Frontal cortex (tissue), 4 donors: ENCODE results near the gene PET100. TPM values are rescaled to one million over a fixed set of nuclear protein-coding genes. Genes with fewer than 3 reads are reported as not detected.

Experiments
- DNase-seq, 2 donors: peaks; one replicate each; pipeline ENCODE4 v3.0.0; 2012; ENCODE audit warnings: low spot score in 2 of 2
- FAIRE-seq: peaks from 2 replicates; lab custom pipeline; 2012; peaks lifted over from hg19 to GRCh38; lab: Jason Lieb, UNC
- total RNA-seq: library from RNA; depleted of rRNA; stranded (reverse); fragments of >200 nt; gene quantifications from one replicate; pipeline ENCODE4 v1.2.3, GENCODE V29; 2014
- donor health status: control.
- donor health status: control.
- donor health status: control.

Gene PET100
- total RNA-seq: 29.3 TPM

DNA sequence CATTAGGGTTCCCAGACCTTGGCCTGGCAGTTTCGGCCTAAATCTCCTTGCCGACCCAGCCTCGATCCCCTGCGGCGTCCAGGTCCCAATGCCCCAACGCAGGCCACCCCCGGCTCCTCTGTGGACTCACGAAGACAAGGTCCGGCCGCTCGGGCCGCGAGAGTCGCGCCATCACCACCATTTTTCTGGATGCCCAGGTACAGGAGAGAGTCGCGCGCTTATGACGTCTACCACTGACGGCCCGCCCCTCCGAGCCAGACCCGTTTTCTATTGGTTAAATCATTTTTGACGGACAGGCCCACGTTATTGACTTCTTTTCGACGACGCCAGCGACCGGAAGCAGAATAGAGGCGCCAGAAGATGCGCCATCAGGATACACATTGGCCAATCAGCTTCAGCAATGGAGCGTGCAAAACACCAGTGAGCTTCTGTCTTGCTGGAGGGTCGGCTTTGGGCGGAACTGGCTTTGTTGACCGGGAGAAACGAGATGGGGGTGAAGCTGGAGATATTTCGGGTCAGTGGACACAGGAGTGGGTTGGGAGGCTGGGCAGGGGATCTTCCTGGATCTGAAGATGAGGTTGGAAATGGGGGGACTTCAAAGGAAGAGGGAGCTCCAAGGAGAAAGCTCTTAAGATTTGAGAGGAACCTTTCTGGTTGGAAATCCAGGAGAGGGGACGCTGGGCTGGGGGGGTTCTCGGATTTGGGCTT is at the start of gene PET100, which contains the start of gene XAB2:
Gene PET100, plus strand, starts transcription at position 447 of the 708 bp plus-strand sequence. Its CDS starts 41 bp downstream, at position 488.
Gene XAB2, minus strand, starts transcription at position 199 of the 708 bp plus-strand sequence. Its CDS starts 18 bp downstream, at position 181.
- DNase-seq (peak; percentile 99 to 100), FAIRE-seq (peak; percentile 99)

DNA sequence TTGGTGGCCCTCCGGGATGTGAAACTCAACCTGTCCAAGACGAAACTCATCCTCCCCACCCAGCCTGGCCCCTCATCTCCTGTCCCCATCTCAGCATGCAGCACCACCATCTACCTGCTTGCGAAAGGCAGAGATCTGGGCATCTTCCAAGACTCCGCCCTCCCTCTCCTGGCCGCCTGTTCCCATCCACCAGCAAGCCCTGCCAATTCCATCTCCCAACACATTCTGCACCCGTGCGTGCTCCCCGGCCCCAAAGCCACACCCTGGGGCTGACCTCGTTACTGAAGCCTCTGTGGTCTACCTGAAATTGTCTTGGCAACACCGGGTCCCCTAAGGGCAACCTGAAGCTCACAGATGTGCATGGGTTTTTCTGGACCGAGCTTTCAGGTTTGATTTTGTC is 47.1 kb upstream of the PET100 start:
- DNase-seq: no peak
- FAIRE-seq: no peak

DNA sequence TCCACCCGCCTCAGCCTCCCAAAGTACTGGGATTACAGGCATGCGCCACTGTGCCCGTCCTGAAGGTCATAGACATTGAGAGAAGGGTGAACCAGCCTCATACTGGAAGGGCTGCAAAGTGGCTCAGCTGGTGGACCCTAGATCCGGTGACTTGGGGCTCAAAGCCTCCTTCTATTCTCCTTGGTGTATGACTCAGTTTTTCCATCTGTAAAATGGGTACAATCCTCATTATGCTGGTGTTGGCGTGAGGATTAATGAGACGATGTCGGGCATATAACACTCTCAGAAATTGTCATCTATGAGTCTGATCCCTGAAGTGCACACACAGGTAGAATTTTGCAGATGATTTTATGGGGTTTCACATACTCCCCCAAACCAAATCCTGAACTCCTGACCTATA is 39.8 kb upstream of the PET100 start:
- DNase-seq: no peak

GRCh38 chr19:7590256-7590655 is 39.3 kb upstream of the PET100 start:
- no peak for DNase-seq
- FAIRE-seq: no peak

More for the DNA sequence above, 39.8 kb upstream of the PET100 start:
- FAIRE-seq: no peak

- DNase-seq (peak; percentile 52 to 61), FAIRE-seq (no peak)
Observed at GRCh38 chr19:7595466-7596133, 34.0 kb upstream of the PET100 start, which contains the start of gene CAMSAP3. Gene CAMSAP3 (plus strand): TSS chr19:7595863. CDS start chr19:7596003, 140 bp downstream.

- FAIRE-seq (no peak), DNase-seq (no peak)
Observed at GRCh38 chr19:7596211-7596937, 33.2 kb upstream of the PET100 start.

DNA sequence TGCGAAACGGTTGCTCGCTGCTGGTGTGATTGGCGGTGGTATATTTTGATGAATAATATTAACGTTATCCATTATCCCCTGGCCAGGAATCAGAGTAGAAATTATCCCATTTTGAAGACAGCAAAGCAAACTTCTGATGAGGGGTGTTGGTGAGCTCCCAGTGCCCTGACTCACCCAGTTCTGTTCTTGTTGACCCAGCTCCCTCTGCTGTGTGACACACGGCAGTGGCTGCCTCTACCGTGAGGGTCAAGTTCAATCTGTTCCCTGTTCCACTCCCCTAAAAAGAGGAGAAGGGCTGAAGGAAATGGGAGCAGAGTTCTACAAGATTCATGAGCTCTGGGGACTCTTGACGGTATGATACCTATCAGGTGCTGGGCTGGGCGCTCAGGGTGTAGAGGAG is 31.9 kb upstream of the PET100 start:
- no peak for FAIRE-seq
- DNase-seq: no peak

DNA sequence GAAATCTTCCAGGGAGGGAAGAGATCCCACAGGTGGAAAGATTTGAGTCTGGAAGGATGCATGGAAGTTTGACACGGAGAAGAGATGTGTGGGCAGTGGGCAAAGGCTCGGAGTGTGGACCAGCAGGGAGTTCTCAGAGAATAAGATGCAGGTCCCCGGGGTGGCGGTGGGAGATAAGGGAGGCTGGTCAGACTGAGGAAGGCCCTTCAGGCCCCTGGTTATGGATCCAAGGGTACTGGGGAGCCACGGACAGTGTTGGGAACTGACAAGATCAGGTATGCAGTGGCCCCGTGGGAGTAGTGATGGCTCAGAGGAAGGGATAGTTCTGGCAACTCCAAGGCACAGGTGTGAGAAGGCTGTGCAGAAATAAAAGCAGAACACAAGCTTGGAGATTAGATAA is 31.4 kb upstream of the PET100 start:
- FAIRE-seq (no peak), DNase-seq (no peak)

GRCh38 chr19:7600721-7601120 is 28.9 kb upstream of the PET100 start:
- no peak for FAIRE-seq
- no peak for DNase-seq

- FAIRE-seq: no peak
- DNase-seq: no peak
Observed at GRCh38 chr19:7602240-7602934, 27.2 kb upstream of the PET100 start.

DNA sequence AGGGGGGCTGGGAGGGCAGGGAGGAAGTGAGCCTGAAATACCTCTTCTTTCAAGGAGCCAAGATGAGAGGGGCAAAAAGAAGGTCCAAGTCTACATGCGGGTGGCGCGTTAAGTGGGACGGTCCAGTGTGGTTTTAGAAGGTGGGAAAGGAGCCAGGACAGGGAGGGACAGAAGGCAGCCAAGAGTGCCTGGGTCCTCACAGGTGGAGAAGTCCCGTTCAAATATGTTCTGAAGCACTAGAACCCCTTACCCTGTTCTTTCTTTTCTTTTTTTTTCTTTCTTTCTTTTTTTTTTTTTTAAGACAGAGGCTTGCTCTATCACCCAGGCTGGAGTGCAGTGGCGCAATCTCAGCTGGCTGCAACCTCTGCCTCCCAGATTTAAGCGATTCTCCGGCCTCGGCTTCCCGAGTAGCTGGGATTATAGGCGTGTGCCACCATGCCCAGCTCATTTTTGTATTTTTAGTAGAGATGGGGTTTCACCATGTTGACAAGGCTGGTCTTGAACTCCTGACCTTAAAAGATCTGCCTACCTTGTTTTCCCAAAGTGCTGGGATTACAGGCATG is 26.6 kb upstream of the PET100 start:
- no peak for FAIRE-seq
- DNase-seq: no peak

- FAIRE-seq: no peak
Observed at GRCh38 chr19:7603919-7604318, 25.7 kb upstream of the PET100 start.

DNA sequence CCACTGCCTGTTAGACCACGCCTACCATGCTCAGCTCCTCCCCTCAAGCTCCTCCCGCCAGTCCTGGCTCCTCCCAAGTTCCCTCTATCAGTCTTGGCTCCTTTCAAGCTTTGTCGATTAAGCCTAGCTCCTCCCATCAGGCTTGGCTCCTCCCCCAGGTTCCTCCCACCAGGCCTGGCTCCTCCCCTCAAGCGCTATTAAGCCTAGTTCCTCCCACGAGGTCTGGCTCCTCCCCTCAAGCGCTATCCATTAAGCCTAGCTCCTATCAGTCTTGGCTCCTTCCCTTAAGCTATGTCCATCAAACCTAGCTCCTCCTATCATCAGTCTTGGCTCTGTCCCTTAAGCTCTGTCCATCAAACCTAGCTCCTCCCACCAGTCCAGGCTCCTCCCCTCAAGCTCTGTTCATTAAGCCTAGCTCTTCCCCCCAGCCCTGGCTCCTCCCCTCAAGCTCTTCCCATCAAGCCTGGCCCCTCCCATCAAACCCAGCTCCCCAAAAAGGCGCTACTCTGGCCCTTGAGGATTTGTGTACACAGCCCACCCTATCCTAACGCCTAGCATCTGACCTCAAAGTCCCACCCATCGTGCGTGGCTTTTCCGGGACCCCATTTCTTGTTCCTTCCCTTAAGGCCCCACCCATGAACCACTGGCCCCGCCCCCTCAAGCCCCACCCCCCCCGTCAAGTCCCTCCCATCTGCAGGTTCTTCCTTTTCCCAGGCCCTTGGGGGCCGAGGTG is 23.9 kb upstream of the PET100 start:
- no peak for FAIRE-seq
- no peak for DNase-seq

More at GRCh38 chr19:7603919-7604318, 25.7 kb upstream of the PET100 start:
- no peak for DNase-seq

DNA sequence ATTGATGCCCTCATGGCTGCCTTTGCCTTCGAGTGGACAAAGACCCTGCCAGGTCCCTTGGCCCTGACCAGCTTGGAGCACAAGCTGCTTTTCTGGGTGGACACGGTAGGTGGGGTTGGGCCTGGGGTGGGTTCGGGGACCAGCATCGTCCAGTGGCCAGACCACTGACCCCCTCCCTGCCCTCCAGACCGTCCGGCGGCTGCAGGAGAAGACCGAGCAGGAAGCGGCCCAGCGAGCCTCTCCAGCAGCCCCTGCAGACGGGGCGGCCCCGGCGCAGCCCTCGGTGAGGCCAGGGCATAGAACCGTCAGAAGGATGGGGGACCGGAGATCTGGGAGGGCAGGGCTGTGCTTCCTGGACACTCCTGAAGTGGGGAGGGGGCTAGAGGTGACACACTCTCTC is 23.3 kb upstream of the PET100 start:
- DNase-seq: no peak
- FAIRE-seq: no peak

- FAIRE-seq (no peak), DNase-seq (no peak)
Observed at GRCh38 chr19:7607212-7607873, 22.2 kb upstream of the PET100 start.

DNA sequence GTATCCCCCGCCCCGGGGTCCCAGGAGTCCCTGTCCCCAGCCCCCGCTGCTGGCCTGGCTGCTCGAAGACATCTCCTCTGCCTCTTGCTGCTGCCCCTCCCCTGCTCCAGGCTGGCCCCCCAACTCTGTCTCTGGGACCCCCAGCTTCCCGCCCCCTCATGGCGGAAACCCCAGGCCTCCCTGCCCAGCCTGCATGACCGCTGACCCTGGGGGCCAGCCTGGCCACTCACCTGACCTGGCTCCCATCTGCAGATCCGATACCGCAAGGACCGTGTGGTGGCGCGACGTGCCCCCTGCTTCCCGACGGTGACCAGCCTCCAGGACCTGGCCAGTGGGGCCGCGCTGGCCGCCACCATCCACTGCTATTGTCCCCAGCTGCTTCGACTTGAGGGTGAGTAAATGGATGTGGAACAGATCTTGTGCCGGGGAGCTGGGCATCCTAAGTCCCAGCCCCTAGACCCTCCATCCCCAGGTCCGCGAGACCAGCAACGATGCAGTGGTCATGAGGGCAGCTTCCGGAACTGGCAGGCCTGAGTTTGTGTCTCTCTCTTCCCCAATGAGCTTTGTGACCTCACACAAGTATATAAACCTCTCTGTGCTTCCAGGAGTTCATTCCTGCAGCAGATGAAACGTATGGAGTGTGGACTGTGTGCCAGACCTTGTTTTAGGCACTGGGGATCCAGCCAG is 21.6 kb upstream of the PET100 start:
- DNase-seq (no peak), FAIRE-seq (no peak)

- no peak for FAIRE-seq
- no peak for DNase-seq
Observed at GRCh38 chr19:7610491-7611240, 18.9 kb upstream of the PET100 start.
